HEK293 (cell line): ENCODE measurements around the gene CACNA1C.

ENCODE experiments used
- CTCF ChIA-PET: fragments of 350-600 bp; formaldehyde crosslinking; extraction: SDS; loops from one replicate; lab custom pipeline; 2021; ENCODE audit warnings: antibody characterized with exemption; lab: Yijun Ruan, JAX
- POLR2A ChIA-PET: fragments of 300-600 bp; formaldehyde crosslinking; extraction: SDS; loops from one replicate; lab custom pipeline; 2020; ENCODE audit warnings: antibody characterized with exemption, inconsistent platforms; lab: Yijun Ruan, JAX
- H3K27ac ChIP-seq: fragments of 200-500 bp; sonication (Bioruptor generic); 2 replicates; pipeline ENCODE4 v1.5.1; 2014; ENCODE audit warnings: low read depth, low read length, control low read depth, inconsistent platforms; ENCODE audit errors: extremely low read depth
- H3K36me3 ChIP-seq, 2 experiments: fragments of 200-500 bp in 1 of 2; sonication (Bioruptor generic) in 1 of 2; 1 replicate in 1 of 2; 2 replicates in 1 of 2; pipeline ENCODE4 v1.5.1; 2014 to 2017; ENCODE audit warnings: inconsistent platforms in 2 of 2, low read length in 2 of 2; ENCODE audit not compliant: control insufficient read depth in 2 of 2, insufficient read depth in 1 of 2
- H3K4me1 ChIP-seq: fragments of 200-500 bp; sonication (Bioruptor generic); 2 replicates; pipeline ENCODE4 v1.5.1; 2014; ENCODE audit warnings: mild to moderate bottlenecking, low read length, inconsistent platforms; ENCODE audit not compliant: control insufficient read depth, insufficient read depth
- H3K4me3 ChIP-seq: 2 replicates; pipeline ENCODE4 v1.5.1; 2011; ENCODE audit warnings: low read depth, mild to moderate bottlenecking, control low read depth, low read length, moderate library complexity
- H3K9me3 ChIP-seq: fragments of 200-500 bp; sonication (Bioruptor generic); 2 replicates; pipeline ENCODE4 v1.5.1; 2014; ENCODE audit warnings: low read depth, low read length, inconsistent platforms; ENCODE audit not compliant: control insufficient read depth, insufficient read depth
- BCL6B ChIP-seq: fragments of 450-650 bp; formaldehyde crosslinking; IDR thresholded peaks from 2 replicates; pipeline ENCODE4 v1.5.1; 2017; ENCODE audit warnings: missing biosample characterization, missing genetic modification characterization
- EGR2 ChIP-seq: fragments of 450-650 bp; formaldehyde crosslinking; IDR thresholded peaks from 2 replicates; pipeline ENCODE4 v1.5.1; 2016; ENCODE audit warnings: low read depth, missing biosample characterization, missing genetic modification characterization
- HOXA7 ChIP-seq: sonication (generic); formaldehyde crosslinking; IDR thresholded peaks from 2 replicates; pipeline ENCODE4 v1.8.1; 2022; ENCODE audit warnings: missing genetic modification reagents, borderline replicate concordance
- KLF1 ChIP-seq: fragments of 450-650 bp; formaldehyde crosslinking; IDR thresholded peaks from 2 replicates; pipeline ENCODE4 v1.5.1; 2016; ENCODE audit warnings: missing biosample characterization, missing genetic modification characterization
- OVOL3 ChIP-seq: fragments of 450-650 bp; formaldehyde crosslinking; IDR thresholded peaks from 2 replicates; pipeline ENCODE4 v1.5.1; 2016; ENCODE audit warnings: missing biosample characterization, missing genetic modification characterization
- RBAK ChIP-seq: fragments of 450-650 bp; formaldehyde crosslinking; IDR thresholded peaks from 2 replicates; pipeline ENCODE4 v1.5.1; 2016; ENCODE audit warnings: missing biosample characterization, missing genetic modification characterization
- REPIN1 ChIP-seq: fragments of 450-650 bp; formaldehyde crosslinking; IDR thresholded peaks from 2 replicates; pipeline ENCODE4 v1.5.1; 2017; ENCODE audit warnings: missing biosample characterization, missing genetic modification characterization, low read depth
- ZBTB21 ChIP-seq: fragments of 450-650 bp; formaldehyde crosslinking; IDR thresholded peaks from 2 replicates; pipeline ENCODE4 v1.5.1; 2017; ENCODE audit warnings: missing biosample characterization, missing genetic modification characterization
- ZBTB6 ChIP-seq: fragments of 450-650 bp; formaldehyde crosslinking; IDR thresholded peaks from 2 replicates; pipeline ENCODE4 v1.5.1; 2017; ENCODE audit warnings: missing biosample characterization, missing genetic modification characterization
- ZBTB7A ChIP-seq: fragments of 450-650 bp; formaldehyde crosslinking; IDR thresholded peaks from 2 replicates; pipeline ENCODE4 v1.5.1; 2016; ENCODE audit warnings: low read depth, missing biosample characterization, missing genetic modification characterization
- ZNF350 ChIP-seq: fragments of 450-650 bp; formaldehyde crosslinking; IDR thresholded peaks from 2 replicates; pipeline ENCODE4 v1.5.0; 2017; ENCODE audit warnings: missing biosample characterization, mild to moderate bottlenecking, missing genetic modification characterization
- ZNF518A ChIP-seq: fragments of 450-650 bp; formaldehyde crosslinking; conservative IDR thresholded peaks from 2 replicates; pipeline ENCODE4 v1.5.1; 2016; ENCODE audit warnings: low read depth, missing biosample characterization, missing genetic modification characterization
- ZNF580 ChIP-seq: fragments of 450-650 bp; formaldehyde crosslinking; IDR thresholded peaks from 2 replicates; pipeline ENCODE4 v1.5.1; 2016; ENCODE audit warnings: missing biosample characterization, missing genetic modification characterization
- ZNF623 ChIP-seq: fragments of 450-650 bp; formaldehyde crosslinking; IDR thresholded peaks from 2 replicates; pipeline ENCODE4 v1.5.1; 2016; ENCODE audit warnings: missing biosample characterization, missing genetic modification characterization
- ZNF654 ChIP-seq: fragments of 450-650 bp; formaldehyde crosslinking; IDR thresholded peaks from 2 replicates; pipeline ENCODE4 v1.5.1; 2016; ENCODE audit warnings: low read depth, missing biosample characterization, missing genetic modification characterization
- ZNF704 ChIP-seq: fragments of 450-650 bp; formaldehyde crosslinking; IDR thresholded peaks from 2 replicates; pipeline ENCODE4 v1.5.1; 2016; ENCODE audit warnings: missing biosample characterization, missing genetic modification characterization
- ZNF837 ChIP-seq: fragments of 450-650 bp; formaldehyde crosslinking; IDR thresholded peaks from 2 replicates; pipeline ENCODE4 v1.5.1; 2016; ENCODE audit warnings: missing biosample characterization, missing genetic modification characterization

Gene CACNA1C

GRCh38 chr12:2384533-2385351, 332.0 kb downstream of the CACNA1C start:
- H3K36me3 ChIP-seq = no peaks in the 10 kb centered on the region
- H3K9me3 ChIP-seq = no peaks in the 10 kb centered on the region
- no peak overlapping the region for H3K4me3 ChIP-seq
- no peak overlapping the region for H3K27ac ChIP-seq
- no peak for TF ChIP-seq ZNF580 (tag by site-specific recombination)
- no peak for TF ChIP-seq BCL6B (tag by site-specific recombination)
- no peak for TF ChIP-seq ZNF704
- no peak for TF ChIP-seq ZNF518A (tag by site-specific recombination)
- TF ChIP-seq ZNF350 (tag by site-specific recombination) = no peak
- TF ChIP-seq ZBTB21 (tag by site-specific recombination) = no peak
- no peak for TF ChIP-seq ZBTB6
- no peak for TF ChIP-seq ZNF837 (tag by site-specific recombination)
- TF ChIP-seq EGR2 (tag by site-specific recombination) = no peak
- TF ChIP-seq REPIN1 (tag by site-specific recombination) = no peak
- no peak for TF ChIP-seq ZBTB7A (tag by site-specific recombination)
- no peak for TF ChIP-seq OVOL3 (tag by site-specific recombination)
- TF ChIP-seq ZNF623 (tag by site-specific recombination) = no peak
- TF ChIP-seq HOXA7 (CRISPR knock-in tag) = no peak
- no peak for TF ChIP-seq ZNF654 (tag by site-specific recombination)
- no peak for TF ChIP-seq RBAK (tag by site-specific recombination)
- TF ChIP-seq KLF1 (tag by site-specific recombination) = no peak
- H3K4me1 ChIP-seq = peaks cover 3% of the 10 kb centered on the region; the same call in 1 of the 2 replicates
- CTCF ChIA-PET = interaction anchor here (0.5 to 1.1 kb wide), 3 partner anchors 10 to 801 kb away, joined by 3 to 5 read pairs (median 4); no protein-coding TSS in a partner anchor
- POLR2A ChIA-PET = no interaction called here
